SK-N-SH (cell line): ENCODE data around the gene BSCL2. TPM values are rescaled to one million over a fixed set of nuclear protein-coding genes. Genes with fewer than 3 reads are reported as not detected.
A peak's percentile ranks its signal among the peaks of the same experiment; 100 is the strongest.

Experiments
- CTCF ChIA-PET: fragments of 300-600, 350-600 bp; formaldehyde crosslinking; extraction: SDS; loops from one replicate; lab custom pipeline; 2021; lab: Yijun Ruan, JAX
- POLR2A ChIA-PET: fragments of 350-600 bp; sonication (Branson Sonifier 250); formaldehyde crosslinking; extraction: SDS; loops from one replicate; lab custom pipeline; 2020; ENCODE audit warnings: antibody characterized with exemption, inconsistent platforms; lab: Yijun Ruan, JAX
- DNase-seq: peaks from one replicate; pipeline ENCODE4 v3.0.0; 2012
- H2AFZ ChIP-seq: fragments of 200-600 bp; sonication (generic); 2 replicates; pipeline ENCODE4 v1.8.1; 2016; ENCODE audit warnings: antibody characterized with exemption, mild to moderate bottlenecking, low read depth
- H3F3A ChIP-seq: fragments of 200-600 bp; sonication (generic); replicated peaks from 2 replicates; pipeline ENCODE3; 2016; ENCODE audit warnings: antibody characterized with exemption, mild to moderate bottlenecking; ENCODE audit not compliant: insufficient read depth
- H3K27ac ChIP-seq, 2 experiments: fragments of 200-500 bp in 1 of 2; fragments of 200-600 bp in 1 of 2; sonication (Bioruptor generic) in 1 of 2; sonication (generic), shearing (Covaris generic) in 1 of 2; 2 replicates each; pipeline versions ENCODE4 v1.5.1 to v1.6.1; 2014 to 2016; ENCODE audit warnings: low read depth in 2 of 2, inconsistent platforms in 1 of 2, low read length in 1 of 2, mild to moderate bottlenecking in 1 of 2, mixed read lengths in 1 of 2
- H3K27me3 ChIP-seq: fragments of 200-600 bp; sonication (generic), shearing (Covaris generic); 2 replicates; pipeline ENCODE4 v1.6.1; 2016; ENCODE audit warnings: mixed run types; ENCODE audit not compliant: insufficient read depth
- H3K36me3 ChIP-seq, 2 experiments: fragments of 200-500 bp in 1 of 2; fragments of 200-600 bp in 1 of 2; sonication (Bioruptor generic) in 1 of 2; sonication (generic) in 1 of 2; replicated peaks in 1 of 2; 2 replicates each; pipeline versions ENCODE3 to v1.5.1; 2014 to 2016; ENCODE audit warnings: low read length in 1 of 2, mild to moderate bottlenecking in 1 of 2; ENCODE audit not compliant: insufficient read depth in 2 of 2, control insufficient read depth in 1 of 2
- H3K4me1 ChIP-seq, 2 experiments: fragments of 200-500 bp in 1 of 2; fragments of 200-600 bp in 1 of 2; sonication (Bioruptor generic) in 1 of 2; sonication (generic), shearing (Covaris generic) in 1 of 2; 2 replicates each; pipeline versions ENCODE4 v1.5.1 to v1.6.1; 2014 to 2016; ENCODE audit warnings: low read depth in 1 of 2, low read length in 1 of 2, mixed run types in 1 of 2; ENCODE audit not compliant: insufficient read depth in 2 of 2, control insufficient read depth in 1 of 2
- H3K4me2 ChIP-seq: fragments of 200-600 bp; sonication (generic), shearing (Covaris generic); 2 replicates; pipeline ENCODE4 v1.6.1; 2017; ENCODE audit warnings: mixed run types
- H3K4me3 ChIP-seq, 2 experiments: fragments of 200-500 bp in 1 of 2; fragments of 200-600 bp in 1 of 2; sonication (Bioruptor generic) in 1 of 2; sonication (generic), shearing (Covaris generic) in 1 of 2; 2 replicates each; pipeline versions ENCODE4 v1.5.1 to v1.8.1; 2014 to 2016; ENCODE audit warnings: low read depth in 2 of 2, inconsistent platforms in 1 of 2, low read length in 1 of 2, mild to moderate bottlenecking in 1 of 2, mixed read lengths in 1 of 2, moderate library complexity in 1 of 2
- H3K79me2 ChIP-seq: fragments of 200-600 bp; sonication (generic); 2 replicates; pipeline ENCODE4 v1.8.1; 2017; ENCODE audit warnings: mild to moderate bottlenecking; ENCODE audit not compliant: insufficient read depth
- H3K9ac ChIP-seq: fragments of 200-600 bp; sonication (generic); 2 replicates; pipeline ENCODE4 v1.6.1; 2017; ENCODE audit warnings: mixed run types
- H3K9me2 ChIP-seq: fragments of 200-600 bp; sonication (generic); 2 replicates; pipeline ENCODE4 v1.6.1; 2017; ENCODE audit warnings: mixed run types
- H3K9me3 ChIP-seq: fragments of 200-600 bp; sonication (generic); 2 replicates; pipeline ENCODE4 v1.6.1; 2017; ENCODE audit warnings: mixed run types, mild to moderate bottlenecking, moderate library complexity
- H4K20me1 ChIP-seq: fragments of 200-600 bp; sonication (generic); 2 replicates; pipeline ENCODE4 v1.6.1; 2017; ENCODE audit warnings: mild to moderate bottlenecking, mixed run types; ENCODE audit not compliant: insufficient read depth
- CHD2 ChIP-seq: fragments of 150-350 bp; IDR thresholded peaks from 2 replicates; pipeline ENCODE4 v1.6.1; 2018; ENCODE audit warnings: low read length; ENCODE audit not compliant: partially characterized antibody
- ELF1 ChIP-seq: IDR thresholded peaks from 2 replicates; pipeline ENCODE4 v1.4.0; 2012
- FOXJ3 ChIP-seq: sonication (generic); formaldehyde crosslinking; IDR thresholded peaks from 2 replicates; pipeline ENCODE4 v1.5.1; 2020; ENCODE audit warnings: mild to moderate bottlenecking, missing genetic modification reagents
- FOXM1 ChIP-seq: IDR thresholded peaks from 2 replicates; pipeline ENCODE4 v1.4.0; 2012; ENCODE audit warnings: low read depth, mild to moderate bottlenecking
- GABPA ChIP-seq: IDR thresholded peaks from 2 replicates; pipeline ENCODE4 v1.4.0; 2012; ENCODE audit warnings: low read depth, mild to moderate bottlenecking
- GATA2 ChIP-seq: sonication (generic); formaldehyde crosslinking; IDR thresholded peaks from 2 replicates; pipeline ENCODE4 v1.5.0; 2020; ENCODE audit warnings: mild to moderate bottlenecking, missing genetic modification reagents
- MAX ChIP-seq: IDR thresholded peaks from 2 replicates; pipeline ENCODE4 v1.4.0; 2012; ENCODE audit warnings: low read depth
- MXI1 ChIP-seq: IDR thresholded peaks from 2 replicates; pipeline ENCODE4 v1.6.1; 2012; ENCODE audit warnings: mild to moderate bottlenecking, low read depth, low read length, improper control_type of control experiment
- NRF1 ChIP-seq: IDR thresholded peaks from 2 replicates; pipeline ENCODE4 v1.6.1; 2012; ENCODE audit warnings: low read depth, mild to moderate bottlenecking, low read length
- POLR2AphosphoS5 ChIP-seq: IDR thresholded peaks from 2 replicates; pipeline ENCODE4 v1.6.1; 2012; ENCODE audit warnings: low read depth, low read length
- REST ChIP-seq: IDR thresholded peaks from 2 replicates; pipeline ENCODE4 v1.6.1; 2012; ENCODE audit warnings: mild to moderate bottlenecking, low read depth, low read length, moderate library complexity
- TAF1 ChIP-seq: IDR thresholded peaks from 2 replicates; pipeline ENCODE4 v1.6.1; 2012; ENCODE audit warnings: low read depth, mild to moderate bottlenecking, low read length, moderate library complexity, borderline replicate concordance
- WGBS: methylation state at CpG from one replicate; pipeline ENCODE4 v1.1.6; 2017; ENCODE audit warnings: low lambda C conversion rate; 5-methylcytosine and 5-hydroxymethylcytosine counted together
- polyA plus RNA-seq, 3 experiments: library from polyadenylated mRNA; depleted of rRNA; stranded (reverse); fragments of >200 nt; gene quantifications; 2 replicates each; pipeline ENCODE4 v1.2.3, GENCODE V29; 2012

BSCL2 gene
- polyA plus RNA-seq, 1 of the 3 experiments (the other 2 are of a cell fraction): 81.5 TPM

GRCh38 chr11:62728171-62728988, 21.2 kb upstream of the BSCL2 start, which contains the start of gene TTC9C:
Gene TTC9C, plus strand, starts transcription at chr11:62728486. Its CDS starts 363 bp downstream, at chr11:62728849.
- Histone ChIP-seq H2AFZ (peak within 1 kb of the TSS; percentile 99), H3K4me2 (peak within 1 kb of the TSS; percentile 93), H3K4me3 (peak within 1 kb of the TSS; percentile 89 to 92), H3K9ac (peak within 1 kb of the TSS; percentile 88), H3F3A (peaks cover 36% of the 10 kb centered on the region), H3K9me2 (no peaks in the 10 kb centered on the region), H3K36me3 (peaks cover 22 to 27% of the 10 kb centered on the region in 2 experiments), H3K4me1 (peaks cover 12 to 21% of the 10 kb centered on the region in 2 experiments; a peak in 3 of 4 replicates), H3K79me2 (peaks cover 84% of the 10 kb centered on the region), H3K27me3 (no peaks in the 10 kb centered on the region), H3K27ac (peak within 1 kb of the TSS; percentile 99), H3K9me3 (no peaks in the 10 kb centered on the region), H4K20me1 (peaks cover 33% of the 10 kb centered on the region)
- peak; percentile 79 for DNase-seq
- WGBS: under 1% methylated on average over 28 of the region's 29 CpGs
- TF ChIP-seq TAF1 (peak; percentile 55; the same call in 1 of the 2 replicates), POLR2AphosphoS5 (peak; percentile 95), REST (0 out of 2 replicates have a peak, but pooled peaks have one; percentile 6), FOXJ3 (CRISPR knock-in tag) (no peak), NRF1 (no peak), FOXM1 (0 out of 2 replicates have a peak, but pooled peaks have one; percentile 3), GABPA (peak; percentile 92), CHD2 (no peak), ELF1 (peak; percentile 91), MAX (peak; percentile 75), MXI1 (peak; percentile 94), GATA2 (CRISPR knock-in tag) (no peak)
- ChIA-PET POLR2A (interaction anchor here (0.6 to 4.1 kb wide), 10 partner anchors 19 to 140 kb away, joined by 3 to 33 read pairs (median 11); partner anchors contain the start of genes C11orf98, CSKMT, LBHD1 and TAF6L), CTCF (interaction anchor here (0.8 to 2.1 kb wide), 7 partner anchors 13 to 186 kb away, joined by 3 to 5 read pairs (median 4); partner anchors contain the start of gene POLR2G)
